Measurements from ENCODE around the gene SOX5. TPM values are rescaled to one million over a fixed set of nuclear protein-coding genes. Genes with fewer than 3 reads are reported as not detected.
"Not testable (repeated sequence)": the region's sequence is repeated elsewhere in the genome, so short reads cannot be mapped to it uniquely, and the experiment has no call there.

The SOX5 gene
- total RNA-seq, 1 donor: 12.8 TPM

- no peak overlapping the region for H3K4me3 ChIP-seq (ENCODE audit: low read depth, low read length)
- no peak for TF ChIP-seq CTCF (IDR thresholded peaks at IDR 0.05; ENCODE audit: insufficient read depth, low read length)
- DNase-seq (ENCODE audit: low read depth): no peak
Measured at GRCh38 chr12:23885394-23885793, 64.1 kb downstream of the SOX5 start.

GRCh38 chr12:23884909-23885308 is 64.6 kb downstream of the SOX5 start:
- H3K4me3 ChIP-seq (ENCODE audit: low read depth, low read length): no peak overlapping the region
- no peak for TF ChIP-seq CTCF (IDR thresholded peaks at IDR 0.05; ENCODE audit: insufficient read depth, low read length)
- DNase-seq (ENCODE audit: low read depth): no peak

GRCh38 chr12:23880988-23881387 is 68.5 kb downstream of the SOX5 start:
- H3K4me3 ChIP-seq (ENCODE audit: low read depth, low read length): no peak overlapping the region
- no peak for DNase-seq (ENCODE audit: low read depth)
- no peak for TF ChIP-seq CTCF (IDR thresholded peaks at IDR 0.05; ENCODE audit: insufficient read depth, low read length)

GRCh38 chr12:23876618-23877017 is 72.9 kb downstream of the SOX5 start:
- not testable (repeated sequence) for DNase-seq (ENCODE audit: low read depth); H3K4me3 ChIP-seq (ENCODE audit: low read depth, low read length)

GRCh38 chr12:23867794-23868193 is 81.7 kb downstream of the SOX5 start:
- no peak for DNase-seq (ENCODE audit: low read depth)
- TF ChIP-seq CTCF (IDR thresholded peaks at IDR 0.05; ENCODE audit: insufficient read depth, low read length): no peak
- no peak overlapping the region for H3K4me3 ChIP-seq (ENCODE audit: low read depth, low read length)

- no peak overlapping the region for H3K4me3 ChIP-seq (ENCODE audit: low read depth, low read length)
- DNase-seq (ENCODE audit: low read depth): no peak
- TF ChIP-seq CTCF (IDR thresholded peaks at IDR 0.05; ENCODE audit: insufficient read depth, low read length): no peak
Measured at GRCh38 chr12:23862701-23863100, 86.8 kb downstream of the SOX5 start.

- DNase-seq (ENCODE audit: low read depth): no peak
- H3K4me3 ChIP-seq (ENCODE audit: low read depth, low read length): no peak overlapping the region
- no peak for TF ChIP-seq CTCF (IDR thresholded peaks at IDR 0.05; ENCODE audit: insufficient read depth, low read length)
Measured at GRCh38 chr12:23860019-23860418, 89.5 kb downstream of the SOX5 start.
